SHP77 (cell line): ENCODE measurements around the gene DNAJB2.
"Not testable (repeated sequence)": the region's sequence is repeated elsewhere in the genome, so short reads cannot be mapped to it uniquely, and the experiment has no call there.

Experiments used
- DNase-seq, 2 experiments: peaks; one replicate each; lab custom pipeline; 2025; lab: John Stamatoyannopoulos, UW

The DNAJB2 gene

GRCh38 chr2:219258942-219259341 is 20.2 kb upstream of the DNAJB2 start:
- DNase-seq, result not testable (repeated sequence)

- DNase-seq, result no peak
Measured at GRCh38 chr2:219261024-219261855, 17.9 kb upstream of the DNAJB2 start.

- DNase-seq, result no peak
Measured at GRCh38 chr2:219266232-219266631, 12.9 kb upstream of the DNAJB2 start.

DNA sequence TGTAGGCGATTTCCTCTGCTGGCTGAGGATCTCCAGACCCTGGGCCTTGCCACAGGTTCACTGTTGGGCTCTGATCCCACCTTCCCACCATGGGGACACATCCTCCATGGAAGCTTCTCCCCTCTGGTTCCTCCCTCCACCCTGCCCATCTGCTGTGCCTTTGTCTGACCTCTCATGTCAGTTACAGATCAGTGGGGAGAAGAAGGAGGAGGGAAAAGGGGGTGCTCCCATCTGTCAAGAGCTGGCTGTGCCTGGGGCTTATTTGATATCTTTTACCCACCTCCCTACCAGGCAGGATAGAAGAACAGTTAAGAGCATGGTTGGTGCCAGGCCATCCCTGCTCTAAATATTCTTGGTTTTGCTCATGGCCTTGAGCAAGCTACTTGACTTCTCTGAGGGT is 12.3 kb upstream of the DNAJB2 start:
- no peak for DNase-seq

DNA sequence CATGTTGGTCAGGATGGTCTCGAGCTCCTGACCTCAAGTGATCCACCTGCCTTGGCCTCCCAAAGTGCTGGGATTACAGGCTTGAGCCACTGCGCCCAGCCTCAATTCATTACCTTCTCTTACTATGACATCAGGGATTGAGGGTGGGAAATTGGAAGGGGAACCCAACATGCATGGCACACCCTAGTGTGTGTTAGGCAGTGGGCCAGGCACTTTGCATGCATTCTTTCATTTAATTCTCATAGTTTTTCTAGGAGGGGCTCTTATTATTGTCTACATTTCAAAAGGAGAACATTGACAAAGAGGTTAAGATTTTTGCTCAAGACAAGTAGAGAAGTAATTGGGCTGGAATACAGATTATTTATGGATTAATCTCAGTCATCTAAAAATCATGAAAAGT is 10.9 kb upstream of the DNAJB2 start:
- DNase-seq, result no peak

DNA sequence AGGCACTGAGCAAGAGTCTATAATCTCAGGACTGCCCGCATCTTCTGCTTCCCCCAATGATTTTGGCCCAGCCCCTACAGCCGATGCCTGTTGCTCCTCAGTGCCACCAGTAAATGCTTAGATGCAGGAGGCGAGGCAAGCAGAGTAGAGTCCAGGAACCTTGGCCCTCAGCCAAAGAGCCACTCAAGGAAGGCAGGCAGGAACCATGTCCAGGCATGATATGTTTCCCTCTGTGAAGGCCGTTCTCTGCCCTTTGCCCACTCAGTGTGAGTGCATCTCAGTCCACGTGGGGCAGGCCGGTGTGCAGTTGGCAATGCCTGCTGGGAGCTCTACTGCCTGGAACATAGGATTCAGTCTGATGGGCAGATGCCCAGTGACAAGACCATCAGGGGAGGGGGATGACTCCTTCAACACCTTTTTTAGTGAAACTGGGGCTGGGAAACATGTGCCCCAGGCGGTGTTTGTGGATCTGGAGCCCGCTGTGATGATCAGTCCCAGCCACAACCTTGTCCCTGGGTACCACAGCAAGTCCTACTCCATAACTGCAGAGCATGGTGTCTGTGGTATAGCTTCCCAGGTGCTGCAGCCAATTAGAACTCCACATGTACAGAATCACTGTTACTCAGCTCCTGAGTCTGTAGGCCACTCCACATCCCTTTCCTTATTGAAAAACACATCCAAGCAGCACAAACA is 9.7 kb upstream of the DNAJB2 start:
- DNase-seq, result peak; percentile 22 to 43

- DNase-seq, result no peak
Measured at GRCh38 chr2:219270055-219270372, 9.2 kb upstream of the DNAJB2 start.

- DNase-seq, result no peak
Measured at GRCh38 chr2:219271021-219271420, 8.1 kb upstream of the DNAJB2 start.

DNA sequence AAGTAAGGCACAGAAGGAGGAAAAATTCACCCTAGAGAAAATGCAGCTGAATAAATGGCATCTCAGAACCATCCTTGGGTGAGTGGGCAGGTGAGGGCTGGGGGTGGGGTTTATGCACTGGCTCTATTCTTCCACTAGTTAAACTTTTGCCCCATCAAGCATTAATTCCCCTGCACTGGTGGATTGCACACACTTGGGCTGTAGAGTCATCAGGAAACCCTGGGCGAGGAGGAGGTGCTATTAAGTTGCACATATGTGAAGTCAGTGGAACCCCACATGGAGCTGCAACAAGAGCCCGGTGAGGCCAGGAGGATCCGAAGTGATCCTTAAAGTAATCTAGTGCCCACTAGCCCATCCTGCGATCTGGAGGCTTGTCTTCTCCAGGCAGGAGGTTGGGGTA is 6.8 kb upstream of the DNAJB2 start:
- no peak for DNase-seq

DNA sequence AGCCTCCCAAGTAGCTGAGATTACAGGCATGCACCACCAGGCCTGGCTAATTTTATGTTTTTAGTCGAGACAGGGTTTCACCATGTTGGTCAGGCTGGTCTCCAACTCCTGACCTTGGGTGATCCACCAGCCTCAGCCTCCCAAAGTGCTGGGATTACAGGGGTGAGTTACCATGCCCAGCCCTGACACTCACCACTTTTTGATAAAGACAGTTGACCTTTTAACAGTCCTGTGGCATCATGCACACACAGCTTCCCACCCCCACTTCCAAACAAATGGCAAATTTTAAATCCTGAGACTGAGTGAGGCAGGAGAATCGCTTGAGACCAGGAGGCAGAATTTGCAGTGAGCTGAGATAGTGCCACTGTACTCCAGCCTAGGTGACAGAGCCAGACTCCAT is 6.2 kb upstream of the DNAJB2 start:
- DNase-seq, result no peak

DNA sequence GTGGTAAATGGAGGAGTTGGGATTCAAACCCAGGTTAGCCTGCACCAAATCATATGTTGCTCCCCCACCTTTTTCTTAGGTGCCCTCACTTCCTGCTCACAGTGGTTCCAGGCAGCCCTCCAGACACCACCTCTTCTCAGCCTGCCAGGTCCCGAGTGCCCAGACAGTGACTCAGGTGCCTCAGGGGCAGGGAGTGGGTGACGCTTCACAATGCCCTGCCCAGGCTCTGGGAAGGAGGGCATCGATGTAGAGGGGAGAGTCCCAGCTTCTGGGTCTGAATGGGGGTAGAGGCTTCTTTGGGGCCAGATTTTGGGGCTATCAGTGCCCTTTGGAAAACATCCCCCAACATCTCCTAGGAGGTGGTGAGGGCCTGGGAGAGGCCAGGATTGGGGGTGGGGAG is 5.2 kb upstream of the DNAJB2 start:
- no peak for DNase-seq

DNA sequence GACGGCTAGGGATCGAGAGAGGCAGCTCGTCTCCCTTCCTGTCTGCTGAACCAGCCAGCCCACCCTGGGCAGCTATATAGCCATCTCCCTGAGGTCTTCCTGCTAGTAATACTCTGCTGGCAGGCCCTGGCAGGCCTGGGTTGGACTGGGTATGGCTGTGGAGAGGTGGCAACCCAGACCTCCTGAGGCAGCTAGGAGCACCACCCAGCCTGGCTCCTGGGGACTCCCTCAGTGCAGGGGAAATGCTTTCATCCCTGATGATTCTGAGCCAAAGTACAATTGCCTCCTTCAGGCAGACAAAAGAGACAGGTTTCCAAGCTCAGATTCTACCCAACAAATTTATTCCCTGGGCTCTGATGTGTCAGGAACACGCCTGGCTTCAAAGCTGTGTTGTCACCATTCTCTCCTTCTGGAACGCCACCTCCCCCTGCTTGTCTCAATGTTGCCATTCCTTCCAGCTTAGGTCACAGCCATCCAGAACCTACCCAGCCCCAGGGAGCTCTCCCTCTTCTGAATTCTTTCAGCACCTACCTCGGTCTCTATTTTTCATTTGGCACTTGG is 4.7 kb upstream of the DNAJB2 start:
- DNase-seq, result no peak

DNA sequence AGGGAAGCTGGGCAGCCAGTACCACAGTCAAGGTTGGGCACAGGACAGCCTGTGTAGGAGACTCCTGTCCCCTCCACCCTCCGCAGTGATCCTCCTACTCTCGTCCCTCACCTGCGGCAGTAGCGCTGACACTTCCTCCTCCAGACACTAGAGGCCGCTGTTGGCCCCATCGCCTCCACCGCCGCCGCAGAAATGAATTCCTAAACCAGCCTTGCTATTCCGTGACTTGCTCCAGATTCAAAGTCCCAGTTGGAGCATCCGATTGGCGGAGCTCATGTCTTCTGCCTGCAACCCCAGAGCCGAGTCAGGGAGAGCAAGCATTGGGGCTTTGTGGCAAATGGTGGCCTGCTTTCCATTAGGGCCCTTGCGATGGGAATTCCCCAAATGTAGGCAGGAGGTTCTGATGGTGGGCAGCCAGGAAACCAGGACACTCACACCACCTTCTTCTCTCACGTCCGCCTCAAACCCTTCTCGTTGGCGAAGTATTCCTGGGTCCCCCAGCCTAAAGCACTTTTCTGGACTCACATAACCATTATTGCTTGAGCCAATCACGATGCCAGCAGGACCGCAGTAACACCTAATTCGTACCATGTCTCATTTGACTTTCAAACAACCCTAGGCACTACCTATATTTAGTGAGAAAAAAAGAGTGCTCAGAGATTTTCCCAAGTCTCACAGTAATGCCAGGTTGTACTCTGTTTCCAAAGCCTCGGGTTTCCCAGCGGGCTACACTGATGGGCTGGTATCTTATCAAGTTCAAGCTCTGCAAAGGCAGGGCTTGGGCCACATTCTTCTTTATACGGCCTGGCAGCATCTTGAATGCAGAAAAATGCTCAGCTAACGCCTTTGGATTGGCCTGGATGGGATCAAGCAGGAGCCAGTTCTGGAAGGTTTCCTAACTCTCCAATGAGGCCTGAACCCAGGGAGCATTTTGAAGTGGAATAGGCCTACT is 1.2 kb upstream of the DNAJB2 start:
- peak; percentile 78 to 85 for DNase-seq

GRCh38 chr2:219278655-219279150 is 463 bp upstream of the DNAJB2 start:
- no peak for DNase-seq

DNA sequence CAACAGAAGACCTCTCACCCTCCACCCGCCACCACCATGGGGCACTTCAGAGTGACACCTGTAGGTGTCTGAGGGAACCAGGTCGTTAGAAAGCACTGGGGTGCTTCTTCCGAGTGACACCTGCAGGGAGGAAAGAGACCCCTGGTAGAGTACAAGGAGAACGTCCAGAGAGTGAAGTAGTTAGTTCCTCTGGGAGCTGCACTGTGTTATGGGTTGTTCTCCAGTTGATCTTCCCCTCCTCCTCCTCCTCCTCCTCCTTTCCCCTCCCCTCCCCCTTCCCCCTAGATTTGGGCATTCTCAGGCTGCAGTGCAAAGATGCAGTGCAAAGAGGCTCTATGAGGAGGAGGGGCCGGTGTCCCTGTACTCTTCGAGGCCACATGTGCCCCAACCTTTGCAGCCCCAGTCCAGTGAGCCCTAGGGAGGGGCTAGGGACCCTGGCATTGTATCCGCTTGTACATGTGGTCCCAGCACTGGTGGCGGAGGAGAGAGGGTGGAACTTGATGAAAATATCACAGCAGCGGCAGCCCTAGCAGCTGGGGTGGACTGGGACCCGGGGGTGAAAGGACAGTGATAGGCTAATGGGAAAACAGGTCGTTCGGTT is 850 bp downstream of the DNAJB2 start:
- DNase-seq, result no peak

DNA sequence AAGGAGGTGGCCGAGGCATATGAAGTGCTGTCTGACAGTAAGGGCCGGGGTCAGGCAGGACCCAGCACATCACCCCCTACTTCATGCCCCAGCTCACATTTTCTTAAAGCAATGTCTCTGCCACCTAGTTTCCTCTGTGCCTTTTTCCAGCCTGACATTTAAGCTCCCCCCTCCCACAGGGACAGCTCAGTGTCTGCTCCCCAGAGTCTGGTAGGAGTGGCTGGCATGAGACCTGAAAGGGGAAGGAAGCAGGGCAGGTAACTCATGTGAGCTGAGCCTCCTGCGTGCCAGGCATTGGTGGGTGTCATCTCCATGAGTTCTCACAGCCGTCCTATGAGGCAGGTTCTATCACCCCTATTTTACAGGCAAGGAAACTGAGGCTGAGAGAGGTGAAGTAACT is 1.5 kb downstream of the DNAJB2 start:
- DNase-seq, result no peak

GRCh38 chr2:219281588-219281987 is 2.4 kb downstream of the DNAJB2 start:
- no peak for DNase-seq

DNA sequence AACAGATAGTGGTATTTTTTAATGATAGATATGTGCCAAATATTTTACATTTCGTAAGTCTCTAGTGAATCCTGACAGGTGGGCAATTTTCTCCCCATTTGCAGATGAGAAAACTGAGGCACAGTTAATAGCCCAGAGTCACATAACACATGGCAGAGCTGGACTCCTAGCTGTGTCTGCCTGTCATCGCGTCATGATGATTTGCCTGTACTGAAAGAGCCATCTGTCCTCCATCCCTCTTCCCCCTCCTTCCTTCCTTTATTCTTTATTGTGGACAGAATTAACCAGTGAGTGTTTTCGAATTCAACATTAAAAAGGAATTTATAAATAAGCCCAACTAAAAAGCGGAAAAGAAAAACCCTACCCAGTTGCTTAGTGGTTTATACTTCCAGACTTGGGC is 3.2 kb downstream of the DNAJB2 start:
- DNase-seq, result no peak

- no peak for DNase-seq
Measured at GRCh38 chr2:219282943-219283581, 3.9 kb downstream of the DNAJB2 start.

- DNase-seq, result no peak
Measured at GRCh38 chr2:219284501-219285372, 5.6 kb downstream of the DNAJB2 start.
